GM21786 (cell line): ENCODE measurements around the gene STRIT1.
"Not testable (repeated sequence)": the region's sequence is repeated elsewhere in the genome, so short reads cannot be mapped to it uniquely, and the experiment has no call there.

Experiments used
- ATAC-seq: cut with Tn5 transposase; IDR thresholded peaks from one replicate; pipeline ENCODE4 v1.9.1; 2021; ENCODE audit not compliant: unreplicated experiment

STRIT1 gene

DNA sequence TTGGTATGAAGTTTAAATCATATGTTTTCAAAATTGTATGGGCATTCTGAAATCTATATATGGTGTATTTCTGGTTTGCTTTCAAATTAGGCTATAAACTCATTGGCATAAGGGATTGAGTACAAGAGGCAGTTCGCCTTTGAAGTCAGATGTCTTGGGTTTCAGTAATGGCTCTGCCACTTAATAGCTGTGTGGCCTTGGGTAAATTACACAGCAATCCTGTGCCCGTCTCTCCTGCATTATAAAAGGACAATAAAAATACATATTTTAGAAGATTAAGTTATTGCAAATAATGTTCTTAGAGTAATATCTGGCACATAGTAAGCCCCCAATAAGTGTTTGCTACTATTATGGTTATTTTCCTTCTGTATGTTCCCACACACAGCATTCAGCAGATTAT, 20.4 kb upstream of the STRIT1 start:
- no peak for ATAC-seq

DNA sequence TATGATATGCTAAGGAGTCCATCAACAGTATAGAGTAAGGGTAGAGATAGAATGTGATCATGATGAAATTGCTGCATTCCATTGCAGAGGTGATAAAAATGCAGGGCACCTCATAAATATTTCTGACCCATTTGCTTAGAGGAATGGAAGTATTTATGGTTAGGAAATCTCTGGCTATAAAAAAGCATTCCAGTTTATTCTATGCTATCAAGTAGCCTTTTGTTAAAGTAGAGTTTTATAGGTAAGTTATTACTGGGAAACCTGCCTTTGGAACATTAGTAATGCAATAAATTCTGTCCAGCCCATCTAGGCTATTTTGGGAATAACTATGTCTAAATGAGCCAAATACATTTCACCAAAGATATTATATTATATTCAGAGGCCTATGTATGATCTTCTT, 19.8 kb upstream of the STRIT1 start:
- ATAC-seq, result no peak

DNA sequence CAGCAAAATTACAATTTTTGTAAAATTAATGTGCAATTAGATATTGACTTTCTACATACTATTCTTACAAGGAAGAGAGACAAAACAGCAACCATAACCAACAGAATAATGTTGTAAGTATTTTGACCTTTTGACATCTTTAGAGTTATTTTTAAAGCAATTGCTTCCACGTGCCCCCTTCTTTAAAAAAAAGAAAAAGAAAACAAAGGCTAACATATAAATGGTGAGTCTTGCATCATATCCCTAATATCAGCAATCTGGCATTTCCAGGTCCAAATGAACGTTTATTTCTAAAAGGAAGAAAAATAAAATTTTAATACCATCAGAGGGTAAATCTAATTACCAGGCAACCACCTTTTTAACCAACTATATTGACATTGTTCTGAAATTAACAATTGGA, 19.3 kb upstream of the STRIT1 start:
- ATAC-seq, result no peak

DNA sequence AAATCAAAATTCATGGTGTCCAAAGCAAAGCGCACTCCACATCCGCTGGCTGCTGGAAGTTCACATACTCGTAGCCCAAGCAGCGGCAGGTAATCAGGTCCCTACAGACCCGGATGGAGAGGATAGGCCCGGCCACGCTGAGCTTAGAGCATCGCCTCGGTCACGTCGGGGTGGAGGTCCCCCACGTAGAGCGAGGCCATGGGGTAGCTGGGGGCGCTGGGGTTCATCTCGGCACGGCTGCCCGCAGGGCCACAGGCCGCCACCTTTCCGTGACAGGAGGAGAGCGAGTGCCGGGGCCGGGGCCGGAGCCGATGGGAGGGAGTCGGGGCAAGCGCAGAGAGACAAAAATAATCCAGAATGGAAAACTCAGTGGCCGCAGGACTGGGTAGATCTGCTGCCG, 16.1 kb upstream of the STRIT1 start:
- ATAC-seq, result no peak

DNA sequence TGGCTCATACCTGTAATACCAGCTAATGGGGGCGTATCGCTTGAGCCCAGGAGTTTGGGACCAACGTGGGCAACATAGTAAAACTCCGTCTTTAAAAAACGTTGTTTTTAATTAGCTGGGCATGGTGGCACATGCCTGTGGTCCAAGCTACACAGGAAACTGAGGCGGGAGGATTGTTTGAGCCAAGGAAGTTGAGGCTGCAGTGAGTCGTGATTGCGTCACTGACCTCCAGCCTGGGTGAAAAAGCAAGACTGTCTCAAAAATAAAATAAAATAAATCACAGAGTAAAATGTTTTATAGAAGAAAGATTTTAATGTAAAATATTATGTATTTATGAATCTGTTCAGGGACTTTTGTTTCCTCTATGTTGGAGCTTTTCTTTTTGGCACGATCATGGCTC, 15.3 kb upstream of the STRIT1 start:
- no peak for ATAC-seq

DNA sequence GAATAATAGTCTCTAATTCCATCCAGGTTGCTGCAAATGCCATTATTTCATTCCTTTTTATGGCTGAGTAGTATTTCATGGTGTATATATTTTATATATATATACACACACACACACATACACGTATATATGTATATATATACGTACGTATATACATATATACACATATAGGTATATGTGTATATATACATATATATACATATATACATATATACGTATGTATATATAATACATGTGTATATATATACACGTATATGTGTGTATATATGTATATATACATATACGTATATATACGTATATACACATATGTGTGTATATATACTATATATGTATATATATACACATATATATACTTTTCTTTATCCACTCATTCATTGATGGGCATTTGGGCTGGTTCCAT, 13.7 kb upstream of the STRIT1 start:
- ATAC-seq, result no peak

DNA sequence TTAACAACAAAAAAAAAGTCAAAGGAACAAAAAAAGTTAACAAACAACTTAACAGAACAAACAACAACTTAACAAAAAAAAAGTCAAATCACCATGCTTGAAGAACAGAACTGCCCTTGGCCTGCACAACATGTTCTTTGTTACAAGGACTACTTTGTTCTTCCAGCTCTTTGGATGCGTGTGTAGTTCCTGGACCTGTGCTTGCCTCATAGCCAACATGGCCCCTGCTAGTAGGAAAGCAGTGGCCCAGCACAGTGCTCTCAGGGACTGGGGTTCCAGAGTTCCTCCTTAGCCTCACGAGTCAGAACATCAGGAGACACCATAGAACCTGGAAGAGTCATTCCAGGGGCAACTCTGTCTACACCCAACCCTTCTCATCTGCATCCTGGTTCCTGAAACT, 10.9 kb upstream of the STRIT1 start:
- ATAC-seq, result no peak

DNA sequence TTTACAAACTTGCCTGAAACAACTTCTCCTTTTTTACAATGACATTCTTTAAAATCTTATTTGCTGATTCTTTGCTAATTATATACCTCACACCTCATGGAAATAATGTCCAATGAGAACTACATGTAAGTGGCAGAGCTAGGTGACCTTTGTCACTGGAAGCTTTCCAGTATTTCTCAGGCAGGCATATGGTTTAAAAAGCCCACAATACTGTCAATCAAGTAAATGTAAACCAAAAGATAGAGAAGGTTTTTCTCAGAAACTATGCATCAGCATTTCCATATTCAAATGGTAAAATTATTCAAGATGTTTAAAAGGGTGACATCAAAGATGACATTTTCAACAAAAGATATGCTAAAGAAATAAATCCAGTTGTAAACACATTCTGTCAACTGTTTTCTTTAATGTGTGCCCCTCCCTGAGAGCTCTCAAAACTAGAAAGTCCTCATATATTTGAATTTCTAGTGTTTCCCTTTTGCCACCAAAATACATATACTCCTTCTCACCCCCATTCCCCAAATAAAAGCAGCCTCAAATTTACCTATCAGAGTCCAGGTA, 10.1 kb upstream of the STRIT1 start:
- ATAC-seq, result no peak

DNA sequence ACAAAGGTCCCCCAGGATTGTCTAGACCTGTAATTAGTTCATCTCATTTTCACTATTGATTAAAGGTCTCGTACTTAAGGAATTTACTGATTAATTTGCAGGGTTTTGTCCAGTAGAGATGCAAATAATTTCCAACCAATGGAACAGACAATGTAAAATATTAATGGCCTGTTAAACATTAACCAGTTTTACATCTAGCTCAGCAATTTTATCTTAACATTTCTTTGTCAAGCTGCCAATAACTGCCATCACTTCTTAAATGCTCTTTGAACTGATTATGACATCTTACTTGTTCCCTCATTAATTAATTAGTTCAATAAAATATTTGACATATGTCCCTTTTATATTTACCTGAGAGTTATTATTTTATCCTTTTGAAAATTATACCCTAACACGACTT, 9.4 kb upstream of the STRIT1 start:
- ATAC-seq, result no peak

DNA sequence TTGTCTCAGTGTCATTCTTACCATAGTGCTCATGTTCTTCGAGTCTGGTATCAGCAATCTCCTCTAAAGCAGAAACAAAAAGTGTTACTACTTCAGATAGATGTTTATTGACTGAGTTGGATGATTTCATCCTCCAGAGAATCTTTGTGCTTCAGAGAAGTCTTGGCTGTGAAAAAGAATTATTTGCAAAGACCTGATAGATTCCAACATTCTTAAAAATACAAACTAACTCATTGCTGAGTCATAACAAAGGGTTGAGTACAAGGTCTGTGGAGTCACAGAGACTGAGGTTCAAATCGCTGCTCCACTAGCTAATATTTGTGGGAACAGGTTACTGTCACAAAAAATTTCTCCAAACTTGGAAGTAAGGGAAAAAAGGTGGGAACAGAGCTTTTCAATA, 9.0 kb upstream of the STRIT1 start:
- ATAC-seq, result no peak

DNA sequence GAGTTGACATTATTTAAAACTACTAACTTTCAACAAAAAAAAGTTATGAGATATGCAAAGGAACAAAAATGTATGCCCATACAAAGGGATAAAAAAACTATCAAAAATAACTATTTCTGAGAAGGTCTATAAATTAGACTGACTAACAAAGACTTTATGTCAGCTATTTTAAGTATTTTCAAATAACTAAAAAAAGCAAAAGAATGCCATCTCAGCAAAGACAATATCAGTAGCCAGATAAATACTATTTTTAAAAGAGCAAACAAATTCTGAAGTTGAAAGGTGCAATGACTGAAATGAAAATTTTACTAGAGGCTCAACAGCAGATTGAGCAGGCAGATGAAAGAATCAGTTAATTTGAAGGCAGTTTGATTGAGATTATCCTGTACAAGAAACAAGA, 3.6 kb upstream of the STRIT1 start:
- no peak for ATAC-seq

DNA sequence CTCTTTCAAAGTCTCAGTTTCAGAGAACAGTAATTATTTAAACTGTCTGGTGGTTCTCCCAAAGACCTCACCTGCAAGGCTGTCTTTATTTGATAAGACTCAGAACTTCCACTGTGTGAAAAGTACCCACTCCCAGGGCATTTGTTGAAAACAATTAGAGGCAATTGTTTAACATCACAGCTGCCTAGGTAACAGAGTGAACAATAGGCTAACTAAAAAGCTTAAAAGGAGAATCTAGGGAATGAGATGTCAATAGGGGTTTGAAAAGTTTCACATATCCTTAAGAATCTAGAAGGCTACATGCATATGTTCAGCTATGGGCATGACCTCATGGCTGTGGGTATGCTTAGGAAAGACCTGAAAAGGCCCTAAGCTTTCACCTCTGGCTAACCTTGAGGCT, 2.9 kb upstream of the STRIT1 start:
- no peak for ATAC-seq

DNA sequence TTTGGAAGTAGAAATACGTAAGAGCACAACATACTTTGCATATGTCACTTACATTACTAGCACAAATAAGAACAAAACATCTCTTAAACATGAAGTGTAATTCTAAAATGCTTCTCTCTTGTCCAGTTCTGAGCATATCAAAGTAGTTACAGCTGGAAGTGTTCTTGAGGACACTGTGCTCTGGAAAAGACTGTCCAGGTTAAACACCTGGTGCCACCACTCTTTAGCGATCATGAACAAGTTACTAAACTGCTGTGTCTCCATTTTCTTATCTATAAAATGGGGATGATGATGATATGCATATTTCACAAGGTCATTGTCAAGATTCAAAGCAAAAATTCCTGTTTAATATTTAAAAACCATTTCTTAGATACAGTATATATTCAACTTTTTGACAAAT, 790 bp downstream of the STRIT1 start:
- ATAC-seq, result no peak

DNA sequence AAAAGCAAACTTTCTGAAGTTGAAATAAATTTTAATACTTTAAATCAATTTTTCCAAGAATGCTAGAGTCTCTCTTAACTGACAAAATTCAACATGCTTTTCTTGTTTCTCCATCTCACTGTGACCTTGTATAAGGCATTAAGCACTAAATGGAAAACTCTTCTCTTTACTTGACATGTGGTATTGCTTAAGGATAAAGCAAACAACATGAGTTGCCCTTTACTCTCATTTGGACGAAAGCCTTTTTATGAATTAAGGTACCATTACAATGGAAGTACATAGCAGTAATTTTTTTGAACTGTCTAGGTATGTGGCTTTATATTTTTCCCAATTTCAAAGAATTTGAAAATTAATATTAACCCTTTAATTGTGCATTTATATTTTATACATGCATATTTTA, 1.4 kb downstream of the STRIT1 start:
- ATAC-seq, result no peak

DNA sequence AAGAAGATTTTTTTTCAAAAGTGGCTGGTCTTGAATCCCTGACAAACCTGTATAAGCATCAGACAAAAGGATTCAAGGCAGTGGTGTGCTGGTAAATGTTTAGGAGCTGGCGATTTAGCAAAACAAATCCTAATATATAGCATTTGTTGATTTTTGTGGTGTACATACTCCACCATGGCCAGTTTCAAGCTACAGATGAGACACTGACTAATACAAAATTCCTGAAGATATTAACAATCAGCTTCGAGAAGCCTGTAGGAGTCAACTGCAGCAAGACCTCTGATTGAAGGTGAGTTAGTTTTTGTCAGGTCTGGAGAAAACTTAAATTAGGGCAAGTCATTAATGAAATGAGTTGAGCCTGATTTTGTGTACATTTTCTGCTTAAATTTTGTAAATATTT, 6.7 kb downstream of the STRIT1 start:
- ATAC-seq, result no peak

DNA sequence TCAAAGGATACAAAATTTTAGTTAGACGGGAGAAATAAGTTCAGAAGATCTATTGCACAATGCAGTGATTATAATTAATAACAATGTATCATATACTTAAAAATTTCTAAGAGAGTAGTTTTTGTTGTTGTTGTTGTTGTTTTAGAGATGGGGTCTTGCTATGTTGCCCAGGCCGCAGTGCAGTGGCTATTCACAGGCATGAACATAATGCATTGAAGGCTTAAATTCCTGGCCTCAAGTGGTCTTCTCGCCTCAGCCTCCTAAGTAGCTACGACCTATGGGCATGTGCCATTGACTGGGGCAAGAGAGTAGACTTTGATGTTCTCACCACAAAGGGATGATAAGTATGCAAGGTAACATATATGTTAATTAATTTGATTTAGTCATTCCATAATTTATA, 7.5 kb downstream of the STRIT1 start:
- no peak for ATAC-seq

DNA sequence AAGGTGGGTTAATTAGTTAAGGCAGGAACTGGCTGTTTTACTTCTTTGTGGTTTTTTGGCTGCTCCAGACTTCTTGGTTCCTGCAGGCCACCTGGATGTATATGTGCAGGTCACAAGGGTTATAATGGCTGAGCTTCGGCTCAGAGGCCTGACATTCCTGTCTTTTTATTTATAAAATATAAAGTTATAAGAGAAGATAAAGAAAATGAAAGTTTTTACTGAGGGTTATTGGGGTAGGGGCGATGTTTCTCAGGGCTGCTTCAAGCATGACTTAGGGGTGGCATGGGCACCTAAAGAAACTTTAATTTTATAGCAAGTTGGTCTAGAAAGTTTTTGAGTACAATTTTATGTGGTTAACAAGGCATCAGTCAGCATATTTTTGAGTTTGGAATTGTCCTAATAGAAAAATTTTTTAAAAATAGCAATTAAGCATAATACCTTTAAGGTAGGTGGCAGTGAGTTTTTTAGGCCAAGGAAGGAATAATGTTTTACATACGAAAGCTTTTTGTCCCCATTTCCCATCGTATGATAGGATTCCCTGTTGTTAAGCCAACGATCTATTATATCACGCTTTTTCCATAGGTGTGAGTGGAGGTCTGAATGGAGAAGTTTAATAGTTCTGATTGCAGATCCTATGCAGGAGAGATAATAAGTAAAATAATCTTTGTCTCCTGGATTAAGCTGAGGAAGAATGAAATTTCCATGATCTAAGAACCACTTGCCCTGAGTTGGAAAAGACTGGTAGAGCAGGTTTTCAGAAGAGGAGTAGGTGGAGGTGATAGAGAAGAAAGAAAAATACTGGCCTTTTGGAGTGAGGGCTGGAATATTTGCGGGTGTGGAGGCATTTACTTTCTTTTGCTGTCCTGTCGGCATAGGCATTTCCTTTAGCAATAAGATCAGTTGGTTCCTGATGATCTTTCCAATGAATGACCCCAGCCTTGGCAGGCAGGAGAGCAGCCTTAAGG, 10.1 kb downstream of the STRIT1 start:
- no peak for ATAC-seq

DNA sequence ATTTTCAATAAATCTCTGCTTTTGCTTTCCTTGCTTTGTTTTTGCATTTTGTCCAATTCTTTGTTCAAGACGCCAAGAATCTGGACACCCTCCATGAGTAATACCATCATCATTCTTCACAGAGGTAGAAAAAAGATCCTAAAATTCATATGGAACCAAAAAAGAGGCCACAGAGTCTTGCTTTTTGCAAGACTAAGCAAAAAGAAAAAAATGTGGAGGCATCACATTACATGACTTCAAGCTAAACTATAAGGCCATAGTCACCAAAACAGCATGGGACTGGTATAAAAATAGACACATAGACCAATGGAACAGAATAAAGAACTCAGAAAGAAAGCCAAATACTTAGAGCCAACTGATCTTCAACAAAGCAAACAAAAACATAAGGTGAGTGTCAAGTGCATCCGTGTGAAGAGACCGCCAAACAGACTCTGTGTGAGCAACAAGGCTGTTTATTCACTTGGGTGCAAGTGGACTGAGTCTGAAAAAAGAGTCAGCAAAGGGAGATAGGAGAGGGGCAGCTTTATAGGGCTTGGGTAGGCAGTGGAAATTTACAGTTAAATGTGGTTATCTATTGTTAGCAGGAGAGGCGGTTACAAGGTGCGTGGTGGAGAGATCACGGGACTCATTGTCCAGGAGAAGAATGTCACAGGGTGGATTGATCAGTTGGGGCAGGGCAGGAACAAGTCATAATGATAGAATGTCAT, 10.9 kb downstream of the STRIT1 start:
- ATAC-seq, result no peak

DNA sequence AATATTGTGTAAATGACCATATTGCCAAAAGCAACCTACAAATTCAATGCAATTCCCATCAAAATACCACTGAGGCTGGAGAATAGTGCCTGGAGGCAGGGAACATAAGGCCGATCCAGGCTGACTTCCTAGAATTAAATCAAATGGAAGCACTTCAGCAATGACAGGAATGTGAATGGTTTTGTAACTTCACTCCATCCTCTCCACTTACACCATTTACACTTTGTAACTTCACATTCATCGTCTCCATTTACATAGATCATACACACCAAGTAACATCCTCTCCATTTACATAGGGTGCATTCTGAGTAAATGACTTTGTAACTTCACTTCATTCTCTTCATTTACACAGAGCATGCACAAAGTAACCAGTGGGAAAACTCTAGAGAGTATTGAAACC, 11.6 kb downstream of the STRIT1 start:
- ATAC-seq, result no peak

DNA sequence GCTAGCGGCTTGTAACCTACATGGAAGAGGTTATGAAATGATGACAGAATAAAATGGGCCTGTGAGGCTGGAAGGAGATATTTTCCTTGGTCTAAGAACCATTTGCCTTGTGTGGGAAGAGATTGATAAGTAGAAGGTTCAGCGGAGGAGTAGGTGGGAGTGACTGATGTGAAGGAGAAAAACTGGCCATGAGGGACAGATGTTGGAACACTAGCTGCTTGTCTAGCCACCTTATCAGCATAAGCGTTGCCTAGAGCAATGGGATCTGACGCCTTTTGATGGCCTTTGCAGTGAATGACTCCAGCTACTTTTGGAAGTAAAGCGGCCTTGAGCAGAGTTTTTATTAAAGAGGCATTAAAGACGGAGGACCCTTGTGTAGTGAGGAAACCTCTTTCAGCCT, 17.4 kb downstream of the STRIT1 start:
- ATAC-seq, result not testable (repeated sequence)

DNA sequence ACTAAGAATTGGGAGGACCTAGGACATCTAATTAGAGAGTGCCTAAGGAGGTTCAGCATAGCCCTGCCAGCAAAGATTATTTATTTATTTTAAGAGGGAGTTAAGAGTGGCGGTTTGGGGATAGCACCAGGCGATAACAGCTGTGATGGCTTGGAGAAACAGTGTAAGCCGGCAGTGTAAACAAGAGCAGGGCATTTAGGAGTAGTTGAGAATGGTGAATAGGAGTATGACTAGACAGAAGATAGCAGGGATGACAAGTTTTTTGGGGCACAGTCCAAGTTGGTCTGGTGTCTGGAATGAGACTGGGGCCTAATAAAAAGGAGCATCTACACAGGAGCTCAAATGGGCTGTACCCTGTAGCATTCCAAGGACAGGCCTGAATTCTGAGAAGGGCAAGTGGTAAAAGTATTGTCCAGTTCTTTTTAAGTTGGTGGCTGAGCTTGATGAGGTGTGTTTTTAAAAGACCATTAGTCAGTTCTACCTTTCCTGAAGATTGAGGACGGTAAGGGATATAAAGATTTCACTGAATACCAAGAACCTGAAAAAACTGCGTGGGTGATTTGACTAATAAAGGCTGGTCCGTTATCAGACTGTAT, 18.2 kb downstream of the STRIT1 start:
- not testable (repeated sequence) for ATAC-seq

DNA sequence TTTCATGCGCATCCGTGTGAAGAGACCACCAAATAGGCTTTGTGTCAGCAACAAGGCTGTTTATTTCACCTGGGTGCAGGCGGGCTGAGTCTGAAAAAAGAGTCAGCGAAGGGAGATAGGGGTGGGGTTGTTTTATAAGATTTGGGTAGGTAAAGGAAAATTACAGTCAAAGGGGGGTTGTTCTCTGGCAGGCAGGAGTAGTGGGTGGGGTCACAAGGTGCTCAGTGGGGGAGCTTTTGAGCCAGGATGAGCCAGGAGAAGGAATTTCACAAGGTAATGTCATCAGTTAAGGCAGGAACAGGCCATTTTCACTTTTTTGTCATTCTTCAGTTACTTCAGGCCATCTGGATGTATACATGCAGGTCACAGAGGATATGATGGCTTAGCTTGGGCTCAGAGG, 19.0 kb downstream of the STRIT1 start:
- not testable (repeated sequence) for ATAC-seq
